Esophagus muscularis mucosa (tissue), 4 donors: ENCODE measurements around the gene DNMT3B.

ENCODE experiments used
- EP300 ChIP-seq: sonication (generic); formaldehyde crosslinking; IDR thresholded peaks from one replicate; pipeline ENCODE4 v1.6.1; 2017; ENCODE audit warnings: antibody characterized with exemption
- POLR2AphosphoS5 ChIP-seq, 2 donors: sonication (generic); formaldehyde crosslinking; IDR thresholded peaks; one replicate each; pipeline ENCODE4 v1.6.1; 2017; ENCODE audit warnings: antibody characterized with exemption in 2 of 2
- TF ChIP-seq, protein P1 (sequence below), 3 experiments: fragments of 200-600 bp in 2 of 3; fragments of 450-650 bp in 1 of 3; sonication (generic) in 2 of 3; IDR thresholded peaks; one replicate each; pipeline ENCODE4 v1.5.1; 2017 to 2019; ENCODE audit warnings: antibody characterized with exemption in 3 of 3, mild to moderate bottlenecking in 2 of 3, moderate library complexity in 1 of 3

DNA sequence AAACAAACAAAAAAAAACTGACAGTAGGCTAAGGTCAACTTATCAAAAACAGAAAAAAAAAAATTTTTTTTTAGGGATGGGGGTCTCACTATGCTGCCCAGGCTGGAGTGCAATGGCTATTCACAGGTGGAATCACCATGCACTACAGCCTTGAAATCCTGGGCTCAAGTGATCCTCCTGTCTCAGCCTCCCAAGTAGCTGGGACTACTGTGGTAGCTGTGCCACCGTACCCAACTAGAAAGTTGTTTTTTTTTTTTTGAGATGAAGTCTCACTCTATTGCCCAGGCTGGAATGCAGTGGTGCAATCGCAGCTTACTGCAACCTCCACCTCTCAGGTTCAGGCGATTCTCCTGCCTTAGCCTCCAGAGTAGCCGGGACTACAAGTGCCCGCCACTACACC lies 21.0 kb upstream of the DNMT3B start:
- TF ChIP-seq EP300, result no peak
- TF ChIP-seq, protein P1, sequence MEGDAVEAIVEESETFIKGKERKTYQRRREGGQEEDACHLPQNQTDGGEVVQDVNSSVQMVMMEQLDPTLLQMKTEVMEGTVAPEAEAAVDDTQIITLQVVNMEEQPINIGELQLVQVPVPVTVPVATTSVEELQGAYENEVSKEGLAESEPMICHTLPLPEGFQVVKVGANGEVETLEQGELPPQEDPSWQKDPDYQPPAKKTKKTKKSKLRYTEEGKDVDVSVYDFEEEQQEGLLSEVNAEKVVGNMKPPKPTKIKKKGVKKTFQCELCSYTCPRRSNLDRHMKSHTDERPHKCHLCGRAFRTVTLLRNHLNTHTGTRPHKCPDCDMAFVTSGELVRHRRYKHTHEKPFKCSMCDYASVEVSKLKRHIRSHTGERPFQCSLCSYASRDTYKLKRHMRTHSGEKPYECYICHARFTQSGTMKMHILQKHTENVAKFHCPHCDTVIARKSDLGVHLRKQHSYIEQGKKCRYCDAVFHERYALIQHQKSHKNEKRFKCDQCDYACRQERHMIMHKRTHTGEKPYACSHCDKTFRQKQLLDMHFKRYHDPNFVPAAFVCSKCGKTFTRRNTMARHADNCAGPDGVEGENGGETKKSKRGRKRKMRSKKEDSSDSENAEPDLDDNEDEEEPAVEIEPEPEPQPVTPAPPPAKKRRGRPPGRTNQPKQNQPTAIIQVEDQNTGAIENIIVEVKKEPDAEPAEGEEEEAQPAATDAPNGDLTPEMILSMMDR (IDR thresholded peaks at IDR 0.05), result no peak
- TF ChIP-seq POLR2AphosphoS5 (IDR thresholded peaks at IDR 0.05), result no peak
